SH-SY5Y (cell line): Measurements from ENCODE around the gene LGI4.

ENCODE experiments used
- GATA2 ChIP-seq: IDR thresholded peaks from 2 replicates; pipeline ENCODE4 v1.6.1; 2011; ENCODE audit warnings: mild to moderate bottlenecking, low read depth, low read length
- GATA3 ChIP-seq: IDR thresholded peaks from 2 replicates; pipeline ENCODE4 v1.6.1; 2011; ENCODE audit warnings: low read depth, mild to moderate bottlenecking, low read length, moderate library complexity

Gene LGI4

DNA sequence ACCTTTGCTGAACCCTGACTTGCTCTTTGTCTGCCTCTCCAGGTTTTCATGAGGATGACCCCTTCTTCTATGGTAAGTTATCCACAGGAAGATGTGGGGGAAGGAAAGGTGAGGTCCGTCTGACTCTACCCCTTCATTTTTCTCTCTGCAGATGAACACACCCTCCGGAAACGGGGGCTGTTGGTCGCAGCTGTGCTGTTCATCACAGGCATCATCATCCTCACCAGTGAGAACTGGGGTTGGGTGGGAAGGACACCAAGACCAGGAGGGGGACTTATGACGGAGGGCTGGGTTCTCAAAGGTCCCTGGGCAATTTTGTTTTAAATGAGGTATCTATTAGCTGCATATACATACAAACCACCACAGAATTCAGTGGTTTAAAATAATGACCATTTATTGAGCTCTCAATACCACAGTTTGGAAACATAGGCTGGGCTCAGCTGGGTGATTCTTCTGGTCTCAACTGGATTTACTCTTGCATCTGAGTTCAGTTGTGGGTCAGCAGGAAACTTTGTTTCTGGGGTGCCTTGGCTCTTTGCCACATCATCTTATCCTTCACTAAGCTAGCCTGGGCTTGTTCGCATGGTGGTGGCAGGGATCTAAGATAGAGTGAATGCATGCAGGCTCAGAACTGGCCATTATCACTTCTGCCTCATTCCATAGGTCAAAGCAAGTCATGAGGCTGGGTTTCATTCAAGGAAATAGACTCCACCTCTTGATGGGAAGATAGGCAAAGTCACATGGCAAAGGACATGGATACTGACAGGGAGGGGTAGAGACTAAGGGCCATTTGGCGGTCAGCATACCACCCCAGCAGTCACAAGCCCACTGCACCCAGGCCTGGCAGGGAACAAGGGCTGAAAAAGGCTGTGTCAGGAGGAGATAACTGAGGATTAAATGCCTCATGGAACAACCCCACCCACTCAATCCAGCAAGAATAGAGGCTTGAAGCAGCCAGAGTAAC, 31.5 kb upstream of the LGI4 start:
- TF ChIP-seq GATA3: no peak
- TF ChIP-seq GATA2: no peak

DNA sequence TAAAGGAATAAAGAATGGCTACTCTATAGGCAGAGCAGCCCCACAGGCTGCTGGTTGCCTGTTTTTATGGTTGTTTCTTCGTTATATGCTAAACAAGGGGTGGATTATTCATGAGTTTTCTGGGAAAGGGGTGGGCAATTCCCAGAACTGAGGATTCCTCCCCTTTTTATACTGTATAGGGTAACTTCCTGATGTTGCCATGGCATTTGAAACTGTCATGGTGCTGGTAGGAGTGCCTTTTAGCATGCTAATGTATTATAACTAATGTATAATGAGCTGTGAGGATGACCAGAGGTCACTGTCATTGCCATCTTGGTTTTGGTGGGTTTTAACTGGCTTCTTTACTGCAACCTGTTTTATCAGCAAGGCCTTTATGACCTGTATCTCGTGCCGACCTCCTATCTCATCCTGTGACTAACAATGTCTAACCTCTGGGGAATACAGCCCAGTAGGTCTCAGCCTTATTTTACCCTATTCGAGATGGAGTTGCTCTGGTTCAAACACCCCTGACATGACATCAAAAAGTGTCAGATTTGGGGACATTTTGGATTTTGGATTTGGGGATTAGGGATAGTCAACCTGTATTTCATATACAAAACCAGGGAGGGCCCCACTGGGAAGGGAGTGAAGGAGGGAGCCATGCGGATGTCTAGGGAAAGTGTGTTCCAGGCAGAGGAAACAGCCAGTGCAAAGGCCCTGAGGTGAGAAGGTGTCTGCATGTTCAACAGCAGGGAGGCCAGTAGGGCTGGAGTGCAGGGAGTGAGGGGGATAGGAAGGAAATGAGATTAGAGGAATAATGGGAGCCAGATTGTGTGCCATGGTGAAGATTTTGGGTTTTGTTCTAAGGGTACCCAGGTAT, 30.6 kb upstream of the LGI4 start:
- TF ChIP-seq GATA3: no peak
- TF ChIP-seq GATA2: no peak

DNA sequence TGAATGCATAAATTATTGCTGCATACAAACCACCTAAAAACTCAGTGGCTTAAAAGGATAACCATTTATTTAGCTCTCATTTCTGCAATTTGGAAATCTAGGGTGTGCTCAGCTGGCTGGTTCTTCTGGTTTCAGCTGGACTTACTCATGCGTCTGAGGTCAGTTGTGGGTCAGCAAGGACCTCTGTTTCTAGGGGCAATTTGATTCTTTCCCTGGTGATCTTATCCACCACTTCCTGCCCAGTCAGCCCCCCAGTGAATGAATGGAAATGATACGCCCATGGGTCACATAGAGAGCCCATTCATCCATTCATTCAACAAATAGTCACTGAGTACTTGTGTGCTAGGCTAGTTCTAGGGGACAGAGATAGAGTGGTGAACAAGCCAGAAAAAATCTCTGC, 29.6 kb upstream of the LGI4 start:
- no peak for TF ChIP-seq GATA3
- TF ChIP-seq GATA2: no peak

DNA sequence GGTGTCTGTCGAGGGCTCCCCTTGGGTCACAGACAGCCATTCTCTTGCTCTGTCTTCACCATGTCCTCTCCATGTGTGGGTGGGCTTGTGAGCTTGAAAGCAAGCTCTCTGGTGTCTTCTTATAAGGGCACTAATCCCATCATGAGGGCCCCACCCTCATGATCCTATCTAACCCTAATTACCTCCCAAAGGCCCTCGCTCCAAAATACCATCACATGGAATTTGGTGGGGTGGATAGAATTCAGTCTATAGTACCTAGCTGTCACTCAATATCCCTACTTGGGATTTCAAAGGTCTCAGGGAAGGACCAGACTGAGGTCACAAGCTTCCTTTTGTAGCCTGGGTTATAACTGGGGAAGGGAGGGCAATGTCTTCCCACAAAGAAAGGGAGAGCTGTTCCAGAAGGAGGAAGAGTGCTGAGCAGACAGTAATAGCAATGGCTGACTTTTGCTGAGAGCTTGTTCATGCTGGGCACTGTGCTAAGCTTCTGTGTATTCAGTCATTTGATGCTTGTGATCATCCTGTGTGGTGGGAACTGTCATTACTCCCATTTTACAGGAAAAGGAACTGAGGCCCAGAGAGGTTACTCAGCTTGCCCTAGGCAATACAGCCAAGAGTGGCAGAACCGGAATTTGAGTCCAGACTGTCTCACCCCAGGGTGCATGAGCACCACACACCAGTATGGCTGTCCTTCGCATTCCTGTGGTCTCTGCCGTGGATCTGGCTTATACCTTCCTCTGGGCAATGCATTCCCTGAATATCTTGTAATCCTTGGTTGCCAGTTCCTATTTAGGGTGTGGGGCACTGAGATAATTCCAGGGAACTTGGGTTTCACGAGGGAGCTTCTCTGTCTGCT, 27.8 kb upstream of the LGI4 start:
- TF ChIP-seq GATA3 (no peak), GATA2 (no peak)

DNA sequence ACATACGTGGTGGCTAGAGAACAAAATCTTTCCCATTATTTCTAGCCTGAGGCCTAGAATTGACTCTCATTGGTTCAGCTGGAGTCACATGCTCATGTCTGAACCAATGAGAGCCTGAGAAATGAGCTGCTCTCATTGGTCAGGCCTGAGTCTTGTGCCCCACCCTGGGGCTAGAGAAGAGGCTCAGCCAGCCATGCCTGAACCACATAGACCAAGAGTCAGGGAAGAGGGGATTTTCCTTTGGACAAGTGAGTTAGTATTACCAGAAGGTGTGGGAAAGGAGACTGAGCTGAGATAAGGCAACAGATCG, 26.5 kb upstream of the LGI4 start:
- TF ChIP-seq GATA2: no peak
- no peak for TF ChIP-seq GATA3

DNA sequence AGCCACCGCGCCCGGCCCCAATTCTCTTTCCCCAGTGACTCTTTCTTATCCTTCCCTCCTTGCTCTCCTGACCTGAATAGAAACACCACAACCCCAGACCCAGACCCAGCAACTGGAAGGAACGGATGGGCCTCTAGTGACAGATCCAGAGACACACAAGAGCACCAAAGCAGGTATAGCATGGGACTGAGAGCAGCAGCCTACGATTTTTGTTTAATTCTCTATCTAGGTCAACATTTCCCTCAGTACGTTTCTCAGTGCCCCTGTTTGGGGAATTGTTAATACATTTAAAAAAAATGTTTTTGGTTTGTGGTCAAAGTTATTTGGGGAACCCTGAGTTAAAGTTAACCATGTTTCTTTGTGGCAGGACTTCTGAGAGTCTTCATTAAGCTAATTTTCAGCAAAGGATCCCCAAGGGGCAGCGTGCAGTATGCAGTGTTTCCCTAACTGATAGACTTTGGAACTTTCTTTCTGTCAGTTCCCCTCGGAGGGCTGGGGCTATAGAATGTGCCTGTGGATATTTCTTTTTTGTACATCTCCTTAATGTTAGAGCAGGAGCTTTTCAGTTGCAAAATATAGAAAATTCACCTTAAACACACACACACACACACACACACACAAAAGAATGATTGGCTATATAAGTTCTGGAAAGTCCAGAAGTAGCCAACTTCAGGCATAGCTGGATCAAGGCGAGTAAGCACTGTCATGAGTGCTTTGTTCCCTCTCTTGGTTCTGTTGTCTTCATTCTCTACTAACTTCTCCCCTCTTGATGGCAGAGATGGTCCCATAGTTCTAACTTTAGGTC, 26.0 kb upstream of the LGI4 start:
- TF ChIP-seq GATA2 (no peak), GATA3 (no peak)

DNA sequence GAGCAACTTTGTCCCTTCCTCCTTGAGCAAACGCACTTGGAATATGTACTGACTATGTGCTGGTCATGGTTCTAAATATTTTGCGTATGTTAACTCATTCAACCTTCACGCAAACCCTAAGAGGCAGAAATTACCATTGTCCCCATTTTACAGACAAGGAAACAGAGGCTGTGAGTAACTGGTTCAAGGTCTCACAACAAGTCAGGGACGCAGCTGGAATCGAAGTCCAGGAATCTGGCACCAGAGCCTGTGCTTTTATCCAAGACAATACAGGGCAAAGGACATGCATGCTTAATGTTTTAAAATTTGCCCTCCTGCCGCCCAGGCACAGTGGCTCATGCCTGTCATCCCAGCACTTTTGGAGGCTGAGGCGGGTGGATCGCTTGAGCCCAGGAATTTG, 24.7 kb upstream of the LGI4 start:
- no peak for TF ChIP-seq GATA2
- TF ChIP-seq GATA3: no peak

DNA sequence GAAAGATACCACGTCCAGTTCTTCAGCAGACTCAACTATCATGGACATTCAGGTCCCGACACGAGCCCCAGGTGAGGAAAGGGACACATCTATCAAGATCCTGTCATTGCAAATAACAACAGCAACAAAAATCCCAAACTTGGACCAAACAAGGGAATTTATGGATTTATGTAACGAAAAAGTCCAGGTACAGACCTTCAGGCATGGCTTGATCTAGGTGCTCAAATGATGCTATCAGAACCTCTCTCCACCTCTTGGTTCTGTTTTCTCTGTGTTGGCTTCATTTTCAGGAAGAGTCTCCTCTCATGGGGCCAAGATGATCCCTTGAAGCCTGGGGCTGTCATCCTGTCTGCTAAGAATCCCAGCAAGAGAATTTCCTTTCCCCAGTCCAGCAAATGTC, 22.6 kb upstream of the LGI4 start:
- TF ChIP-seq GATA2 (no peak), GATA3 (no peak)

DNA sequence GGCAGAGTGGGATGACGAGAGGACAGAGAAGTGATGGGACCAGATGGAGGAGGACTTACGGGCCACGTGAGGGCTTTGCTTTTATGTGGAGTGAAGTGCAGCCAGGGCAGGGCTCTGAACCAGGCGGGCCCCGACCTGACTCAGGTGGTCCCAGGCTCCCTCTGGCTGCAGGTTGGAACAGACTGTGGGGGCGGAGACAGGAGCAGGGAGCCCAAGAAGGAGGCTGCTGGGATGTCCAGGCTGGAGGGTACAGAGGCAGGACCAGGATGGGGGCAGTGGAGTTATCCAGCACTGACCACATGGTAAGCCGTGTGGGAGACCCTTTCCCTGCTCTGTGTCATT, 21.8 kb upstream of the LGI4 start:
- no peak for TF ChIP-seq GATA3
- TF ChIP-seq GATA2: no peak

DNA sequence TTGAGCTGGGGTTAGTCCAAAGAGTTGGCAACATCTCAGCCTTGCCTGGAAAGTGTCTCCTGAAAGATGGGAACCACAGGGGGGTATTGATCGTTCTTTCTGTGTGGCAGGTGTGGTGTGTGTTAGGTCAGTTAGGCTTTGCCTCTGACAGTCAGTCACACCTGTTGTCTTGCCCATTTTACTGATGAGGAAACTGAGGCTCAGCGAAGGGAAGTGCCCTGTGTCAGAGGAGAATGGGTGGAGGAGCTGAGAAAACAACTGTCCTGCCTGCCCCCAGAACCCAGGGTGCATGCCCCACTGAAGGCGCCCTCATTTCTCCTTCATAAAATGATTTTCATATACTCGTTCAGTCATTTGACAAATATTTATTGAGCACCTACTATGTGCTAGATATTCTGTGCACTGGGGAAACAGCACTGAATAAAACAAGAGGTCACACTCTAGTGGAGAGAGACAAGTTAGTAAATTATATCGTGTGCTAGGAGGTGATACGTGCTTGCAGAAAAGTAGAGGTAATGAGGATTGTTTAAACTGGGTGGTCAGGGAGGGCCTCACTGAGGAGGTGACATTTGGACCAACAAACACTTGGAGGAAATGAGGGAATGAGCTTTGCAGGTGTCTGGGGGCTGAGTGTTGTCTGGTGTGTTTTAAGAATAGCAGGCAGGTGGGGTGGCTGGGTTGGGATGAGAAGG, 21.3 kb upstream of the LGI4 start:
- no peak for TF ChIP-seq GATA2
- no peak for TF ChIP-seq GATA3

DNA sequence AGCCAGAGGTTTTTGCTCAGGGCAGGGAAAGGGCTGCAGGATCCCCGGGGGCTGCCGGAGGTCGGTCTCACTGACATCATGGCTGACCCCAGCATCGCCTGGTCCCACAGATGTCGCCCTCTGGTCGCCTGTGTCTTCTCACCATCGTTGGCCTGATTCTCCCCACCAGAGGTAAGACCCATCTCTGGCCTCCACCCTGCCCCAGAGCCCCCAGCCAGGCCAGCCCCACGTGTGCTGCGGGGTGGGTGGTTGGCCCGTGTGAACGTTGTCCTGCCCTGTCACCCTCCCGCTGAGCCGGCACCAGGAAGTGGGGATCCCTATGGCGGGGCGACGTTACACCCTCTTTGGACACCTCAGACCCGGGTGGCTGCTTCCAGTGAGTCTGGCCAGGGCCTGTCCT, 20.6 kb upstream of the LGI4 start:
- no peak for TF ChIP-seq GATA3
- TF ChIP-seq GATA2: no peak

DNA sequence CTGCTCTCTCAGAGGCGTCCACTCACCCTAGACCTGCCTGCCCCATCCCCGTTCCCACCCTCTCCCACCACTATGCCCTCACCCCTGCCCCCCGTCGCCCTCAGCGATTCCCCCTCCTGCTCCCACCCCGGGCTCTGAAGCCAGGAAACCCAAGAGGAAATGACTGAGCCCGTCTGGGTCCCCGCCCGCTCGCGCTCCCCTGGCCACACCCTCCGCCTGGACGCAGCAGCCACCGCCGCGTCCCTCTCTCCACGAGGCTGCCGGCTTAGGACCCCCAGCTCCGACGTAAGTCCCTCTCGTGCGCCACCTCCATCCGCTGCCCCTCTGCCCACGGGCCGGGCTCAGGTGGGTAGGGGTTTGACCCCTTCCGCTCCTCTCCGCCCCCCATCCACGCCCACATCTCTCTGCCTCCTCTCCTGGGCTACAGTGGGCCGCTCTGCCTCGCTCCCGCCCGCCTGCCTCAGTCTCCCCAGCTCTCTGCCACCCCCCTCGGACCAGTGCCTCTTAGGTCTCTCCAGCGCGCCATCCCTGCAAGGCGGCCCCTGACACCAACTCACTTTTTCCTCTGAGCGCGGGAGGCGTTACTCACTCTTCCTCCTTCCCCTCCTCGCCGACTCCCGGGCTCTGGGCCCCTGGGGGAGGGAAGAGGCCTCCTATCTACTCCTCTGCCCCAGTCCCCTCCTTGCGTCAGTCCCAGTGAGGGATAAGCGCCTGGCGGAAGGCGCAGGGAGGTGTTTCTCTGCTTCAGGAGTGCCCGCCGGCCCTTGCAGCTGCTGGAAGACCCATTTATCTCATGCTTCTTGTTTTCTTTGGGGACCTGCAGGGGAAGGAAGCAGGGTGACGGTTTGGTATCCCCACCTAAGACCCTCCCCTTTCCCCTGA, 19.9 kb upstream of the LGI4 start, which contains the start of gene FXYD5:
Gene FXYD5, plus strand, starts transcription at position 211 of the 882 bp plus-strand sequence. CDS start 816 bp downstream, outside the sequence.
- TF ChIP-seq GATA2: no peak
- TF ChIP-seq GATA3: no peak
